Common myeloid progenitor, CD34-positive (primary cell): ENCODE measurements around the gene TBC1D8B.

Experiments used
- CTCF ChIA-PET: fragments of 350-600 bp; sonication (Branson Sonifier 250); formaldehyde crosslinking; loops from one replicate; lab custom pipeline; 2021; ENCODE audit warnings: antibody characterized with exemption; lab: Charles Lee
- POLR2A ChIA-PET: fragments of 350-600 bp; sonication (Branson Sonifier 250); formaldehyde crosslinking; loops from one replicate; lab custom pipeline; 2021; ENCODE audit warnings: antibody characterized with exemption; lab: Charles Lee
- DNase-seq, 3 donors: peaks; one replicate each; pipeline versions ENCODE4 v3.0.0 to v3.0.0-alpha.2; 2013
- H3K27ac ChIP-seq, 2 experiments: 1 replicate in 1 of 2; 2 replicates in 1 of 2; pipeline ENCODE4 v1.7.0; 2013; ENCODE audit warnings: inconsistent platforms in 2 of 2, low read length in 2 of 2, mild to moderate bottlenecking in 2 of 2, low read depth in 1 of 2, moderate library complexity in 1 of 2; ENCODE audit not compliant: severe bottlenecking in 2 of 2, insufficient read depth in 1 of 2, poor library complexity in 1 of 2
- H3K27me3 ChIP-seq, 5 experiments: replicated peaks in 2 of 5; 1 replicate in 3 of 5; 2 replicates in 2 of 5; pipeline versions ENCODE4 v1.6.1 to v1.7.0; 2013; ENCODE audit warnings: low read length in 4 of 5, mild to moderate bottlenecking in 2 of 5, moderate library complexity in 2 of 5, inconsistent platforms in 1 of 5; ENCODE audit not compliant: insufficient read depth in 5 of 5, control insufficient read depth in 4 of 5
- H3K36me3 ChIP-seq, 4 experiments: 1 replicate in 2 of 4; 2 replicates in 2 of 4; pipeline versions ENCODE4 v1.6.1 to v1.7.0; 2013; ENCODE audit warnings: low read length in 3 of 4, control low read depth in 1 of 4, mild to moderate bottlenecking in 1 of 4; ENCODE audit not compliant: control insufficient read depth in 4 of 4, insufficient read depth in 4 of 4
- H3K4me1 ChIP-seq, 4 experiments: 1 replicate in 3 of 4; 2 replicates in 1 of 4; pipeline versions ENCODE4 v1.6.1 to v1.7.1; 2013; ENCODE audit warnings: low read length in 3 of 4, mild to moderate bottlenecking in 3 of 4, control low read depth in 1 of 4, inconsistent platforms in 1 of 4, moderate library complexity in 1 of 4; ENCODE audit not compliant: control insufficient read depth in 4 of 4, insufficient read depth in 4 of 4; ENCODE audit errors: control extremely low read depth in 1 of 4
- H3K4me3 ChIP-seq, 7 experiments: 1 replicate in 4 of 7; 2 replicates in 3 of 7; pipeline versions ENCODE4 v1.5.1 to v1.7.0; 2013; ENCODE audit warnings: mild to moderate bottlenecking in 7 of 7, low read length in 6 of 7, moderate library complexity in 6 of 7, inconsistent platforms in 2 of 7, low read depth in 2 of 7, control low read depth in 1 of 7; ENCODE audit not compliant: insufficient read depth in 4 of 7, control insufficient read depth in 1 of 7; ENCODE audit errors: extremely low read depth in 1 of 7
- H3K9me3 ChIP-seq, 5 experiments: 1 replicate in 4 of 5; 2 replicates in 1 of 5; pipeline versions ENCODE4 v1.6.1 to v1.7.1; 2013; ENCODE audit warnings: low read length in 4 of 5, mild to moderate bottlenecking in 2 of 5, inconsistent platforms in 1 of 5, low read depth in 1 of 5, moderate library complexity in 1 of 5; ENCODE audit not compliant: control insufficient read depth in 4 of 5, insufficient read depth in 2 of 5; ENCODE audit errors: control extremely low read depth in 1 of 5
- WGBS: methylation state at CpG from one replicate; pipeline ENCODE4 v1.1.5; 2013; ENCODE audit not compliant: insufficient coverage; 5-methylcytosine and 5-hydroxymethylcytosine counted together

Gene TBC1D8B

DNA sequence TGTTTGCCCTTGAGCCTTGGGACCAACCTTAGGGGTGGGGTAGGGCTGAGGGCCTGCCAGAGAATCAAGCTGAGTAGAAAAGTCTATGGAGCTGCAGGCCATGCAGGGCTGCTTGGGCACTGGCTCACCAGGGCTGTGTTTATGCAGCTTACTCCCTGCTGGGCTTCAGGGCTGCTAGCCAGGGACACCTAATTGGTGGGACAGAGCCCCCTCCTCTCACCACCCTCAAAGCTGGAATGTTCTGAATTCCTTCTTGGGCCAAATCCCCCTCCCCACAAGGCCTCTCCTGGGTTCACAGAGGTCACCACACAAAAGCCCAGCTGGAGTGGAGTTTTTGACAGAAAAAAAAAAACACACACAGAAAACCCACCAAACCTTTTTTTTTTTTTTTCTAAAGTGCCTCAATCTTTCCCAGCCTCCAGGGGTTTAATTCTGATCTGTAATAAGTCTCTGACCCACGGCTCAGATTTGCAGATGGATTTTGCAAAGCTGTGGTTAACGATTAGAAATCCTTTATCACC, 117.5 kb downstream of the TBC1D8B start, which contains the start of gene CLDN2:
TSS of gene CLDN2 (plus strand) at position 471 of the 521 bp plus-strand sequence. CDS start 7,827 bp downstream, outside the sequence.
- Histone ChIP-seq H3K4me1 (peaks cover 0 to 21% (median 12%) of the 10 kb centered on the region in 4 experiments), H3K9me3 (no peaks in the 10 kb centered on the region), H3K36me3 (no peaks in the 10 kb centered on the region), H3K4me3 (no peak within 1 kb of the TSS), H3K27me3 (peaks cover 0 to 54% (median 17%) of the 10 kb centered on the region in 5 experiments), H3K27ac (no peak within 1 kb of the TSS)
- CTCF ChIA-PET: no interaction called here
- POLR2A ChIA-PET: no interaction called here
- WGBS: 58% methylated on average over 2 of the region's 2 CpGs
- DNase-seq: no peak

DNA sequence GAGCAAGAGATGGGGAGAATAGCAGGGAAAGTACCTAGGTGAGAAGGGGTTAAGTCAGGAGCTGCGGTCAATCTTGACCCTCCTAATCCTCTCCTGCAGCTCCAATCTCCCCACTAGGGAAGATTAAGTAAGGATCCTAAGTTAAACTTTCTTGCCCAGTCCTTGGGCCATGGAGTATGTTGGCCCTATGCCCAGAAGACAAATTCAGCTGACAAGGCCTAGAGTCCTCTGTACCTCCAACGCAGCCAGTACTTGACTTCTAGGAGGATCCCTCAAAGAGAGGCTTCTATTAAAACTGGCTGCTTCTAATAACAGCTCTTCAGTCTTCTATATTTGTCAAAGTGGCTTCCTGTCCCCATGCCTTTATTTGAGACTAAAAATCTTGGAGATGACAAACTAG, 119.2 kb downstream of the TBC1D8B start:
- H3K4me1 ChIP-seq: peaks cover 0 to 21% (median 12%) of the 10 kb centered on the region in 4 experiments
- H3K4me3 ChIP-seq: no peak overlapping the region
- no peaks in the 10 kb centered on the region for H3K9me3 ChIP-seq
- POLR2A ChIA-PET: interaction anchor here (0.6 kb wide), 1 partner anchor 126 kb away, joined by 3 read pairs; no protein-coding TSS in a partner anchor
- CTCF ChIA-PET: interaction anchor here (0.8 to 1.7 kb wide), 3 partner anchors 8 to 27 kb away, joined by 3 to 4 read pairs (median 3); no protein-coding TSS in a partner anchor
- H3K36me3 ChIP-seq: no peaks in the 10 kb centered on the region
- DNase-seq: no peak
- H3K27ac ChIP-seq: no peak overlapping the region
- peaks cover 1 to 54% (median 5%) of the 10 kb centered on the region in 5 experiments for H3K27me3 ChIP-seq
- 85% methylated on average over 2 of the region's 2 CpGs for WGBS
